Measurements from ENCODE around the gene PSMD6. TPM values are rescaled to one million over a fixed set of nuclear protein-coding genes. Genes with fewer than 3 reads are reported as not detected.

Gene PSMD6
- polyA plus RNA-seq, 4 donors: 51.4 to 65.2 (median 56.0) TPM

DNA sequence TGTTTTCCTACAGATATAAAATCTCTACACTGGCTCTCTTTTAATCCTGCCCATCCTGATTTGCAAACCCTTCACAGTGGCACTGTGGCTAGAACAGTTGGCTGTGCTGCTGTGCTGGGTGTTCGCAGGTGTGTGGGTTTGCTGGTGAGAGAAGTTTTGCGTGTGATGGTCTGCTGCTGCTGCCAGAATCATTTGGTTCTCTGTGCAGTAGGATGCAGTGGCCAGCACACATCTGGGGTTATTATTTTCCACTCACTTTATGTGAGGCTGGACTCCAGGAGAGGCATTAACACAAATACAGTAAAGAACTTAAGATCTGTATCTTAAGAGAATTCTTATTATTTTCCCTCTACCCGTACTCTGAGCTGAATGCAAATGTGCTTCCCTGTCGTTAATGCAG, 16.0 kb upstream of the PSMD6 start:
- Histone ChIP-seq H3K27me3 (ENCODE audit: control insufficient read depth in 3 of 3, insufficient read depth in 3 of 3, low read length in 3 of 3) (peaks cover 0 to 6% (median 2%) of the 10 kb centered on the region in 3 donors), H3K4me1 (ENCODE audit: control insufficient read depth in 3 of 3, insufficient read depth in 2 of 3, low read depth in 1 of 3, low read length in 2 of 3) (no peaks in the 10 kb centered on the region), H3K9me3 (ENCODE audit: control insufficient read depth in 2 of 2, insufficient read depth in 1 of 2, low read depth in 1 of 2, low read length in 1 of 2) (no peaks in the 10 kb centered on the region), H3K27ac (ENCODE audit: low read depth in 1 of 3, low read length in 2 of 3) (no peak overlapping the region), H3K4me3 (ENCODE audit: low read depth in 1 of 3, low read length in 3 of 3) (no peak overlapping the region), H3K36me3 (ENCODE audit: control insufficient read depth in 3 of 3, insufficient read depth in 2 of 3, low read depth in 1 of 3, low read length in 3 of 3) (no peaks in the 10 kb centered on the region)
- no peak for FAIRE-seq
- WGBS, 3 donors: 59 to 79% (median 64%) methylated on average over 4 of the region's 4 CpGs
- no peak for DNase-seq

DNA sequence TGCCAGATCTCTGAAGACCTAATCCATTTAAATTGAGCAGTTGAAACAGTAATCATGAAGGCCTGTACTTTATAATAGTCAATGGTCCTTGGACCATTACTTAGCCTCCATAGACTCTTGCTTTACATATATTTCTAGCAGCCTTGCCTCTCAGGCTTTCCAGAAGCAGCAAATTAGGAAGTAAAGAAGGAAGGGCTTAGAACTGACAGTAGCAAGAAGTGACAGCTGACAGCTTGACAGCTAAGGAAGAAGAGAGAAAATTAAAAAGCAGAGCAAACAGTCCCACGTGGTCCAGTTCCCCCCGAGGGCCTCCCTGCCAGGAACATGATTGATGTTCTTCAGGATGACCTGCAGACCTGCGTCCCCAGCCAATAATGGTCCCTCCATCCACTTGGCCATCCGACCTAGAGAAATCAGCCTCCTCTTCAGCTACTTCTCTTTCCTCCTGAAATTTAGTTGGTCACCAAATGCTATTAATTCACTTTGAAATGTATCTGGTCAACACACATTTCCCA, 15.0 kb upstream of the PSMD6 start:
- no peak for DNase-seq
- H3K9me3 ChIP-seq (ENCODE audit: control insufficient read depth in 2 of 2, insufficient read depth in 1 of 2, low read depth in 1 of 2, low read length in 1 of 2): no peaks in the 10 kb centered on the region
- FAIRE-seq: no peak
- no peaks in the 10 kb centered on the region for H3K36me3 ChIP-seq (ENCODE audit: control insufficient read depth in 3 of 3, insufficient read depth in 2 of 3, low read depth in 1 of 3, low read length in 3 of 3)
- peaks cover 0 to 6% (median 2%) of the 10 kb centered on the region in 3 donors for H3K27me3 ChIP-seq (ENCODE audit: control insufficient read depth in 3 of 3, insufficient read depth in 3 of 3, low read length in 3 of 3)
- no peak overlapping the region for H3K4me3 ChIP-seq (ENCODE audit: low read depth in 1 of 3, low read length in 3 of 3)
- H3K4me1 ChIP-seq (ENCODE audit: control insufficient read depth in 3 of 3, insufficient read depth in 2 of 3, low read depth in 1 of 3, low read length in 2 of 3): no peaks in the 10 kb centered on the region
- 40 to 49% (median 47%) methylated on average over 4 of the region's 4 CpGs for WGBS, 3 donors
- no peak overlapping the region for H3K27ac ChIP-seq (ENCODE audit: low read depth in 1 of 3, low read length in 2 of 3)

DNA sequence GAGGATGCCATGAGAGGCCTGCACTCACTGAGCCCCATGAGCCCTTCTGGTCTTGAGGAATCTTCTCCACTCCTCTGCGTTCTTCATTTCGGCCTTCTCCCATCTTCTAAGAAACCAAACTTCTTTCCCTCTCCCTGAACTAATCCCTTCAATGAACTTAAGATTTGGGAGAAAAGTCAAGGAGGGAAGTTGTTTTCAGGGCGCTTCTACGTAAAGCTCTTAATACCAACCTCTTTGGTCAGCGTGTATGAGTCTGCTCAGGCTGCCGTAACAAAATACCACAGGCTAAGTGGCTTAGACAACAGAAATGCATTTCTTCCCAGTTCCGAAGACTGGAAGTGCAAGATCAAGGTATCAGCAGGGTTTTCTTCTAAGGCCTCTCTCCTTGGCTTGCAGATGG, 13.8 kb upstream of the PSMD6 start:
- Histone ChIP-seq H3K27ac (ENCODE audit: low read depth in 1 of 3, low read length in 2 of 3) (no peak overlapping the region), H3K9me3 (ENCODE audit: control insufficient read depth in 2 of 2, insufficient read depth in 1 of 2, low read depth in 1 of 2, low read length in 1 of 2) (no peaks in the 10 kb centered on the region), H3K4me3 (ENCODE audit: low read depth in 1 of 3, low read length in 3 of 3) (no peak overlapping the region), H3K36me3 (ENCODE audit: control insufficient read depth in 3 of 3, insufficient read depth in 2 of 3, low read depth in 1 of 3, low read length in 3 of 3) (no peaks in the 10 kb centered on the region), H3K27me3 (ENCODE audit: control insufficient read depth in 3 of 3, insufficient read depth in 3 of 3, low read length in 3 of 3) (peaks cover 0 to 6% (median 2%) of the 10 kb centered on the region in 3 donors), H3K4me1 (ENCODE audit: control insufficient read depth in 3 of 3, insufficient read depth in 2 of 3, low read depth in 1 of 3, low read length in 2 of 3) (no peaks in the 10 kb centered on the region)
- 95 to 98% (median 96%) methylated on average over 7 of the region's 7 CpGs for WGBS, 3 donors
- FAIRE-seq (no peak), DNase-seq (no peak)

DNA sequence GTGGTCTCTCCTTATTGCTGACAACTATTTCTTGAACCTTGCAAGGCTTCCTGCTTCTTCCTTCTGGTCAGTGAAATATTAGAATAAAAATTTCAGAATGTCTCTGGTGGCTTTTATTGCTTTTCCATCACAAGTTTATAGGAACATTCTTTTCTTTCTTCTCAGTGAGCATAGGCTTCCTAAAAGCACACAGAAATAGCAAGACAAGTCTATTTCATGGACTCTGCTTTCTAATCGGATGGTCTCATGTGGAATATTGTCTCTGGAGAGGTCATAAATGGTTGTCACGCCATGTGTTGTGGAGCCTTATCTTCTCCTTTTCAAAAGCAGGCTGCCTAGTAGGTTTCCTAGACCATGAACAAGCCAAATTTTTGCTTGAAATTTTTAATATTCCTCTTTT, 9.8 kb upstream of the PSMD6 start:
- DNase-seq (no peak), FAIRE-seq (no peak)
- Histone ChIP-seq H3K4me3 (ENCODE audit: low read depth in 1 of 3, low read length in 3 of 3) (no peak overlapping the region), H3K27me3 (ENCODE audit: control insufficient read depth in 3 of 3, insufficient read depth in 3 of 3, low read length in 3 of 3) (peaks cover 0 to 7% (median 0%) of the 10 kb centered on the region in 3 donors), H3K36me3 (ENCODE audit: control insufficient read depth in 3 of 3, insufficient read depth in 2 of 3, low read depth in 1 of 3, low read length in 3 of 3) (no peaks in the 10 kb centered on the region), H3K9me3 (ENCODE audit: control insufficient read depth in 2 of 2, insufficient read depth in 1 of 2, low read depth in 1 of 2, low read length in 1 of 2) (no peaks in the 10 kb centered on the region), H3K4me1 (ENCODE audit: control insufficient read depth in 3 of 3, insufficient read depth in 2 of 3, low read depth in 1 of 3, low read length in 2 of 3) (no peaks in the 10 kb centered on the region), H3K27ac (ENCODE audit: low read depth in 1 of 3, low read length in 2 of 3) (no peak overlapping the region)
- WGBS, 3 donors: 46 to 78% (median 64%) methylated on average over 2 of the region's 2 CpGs

DNA sequence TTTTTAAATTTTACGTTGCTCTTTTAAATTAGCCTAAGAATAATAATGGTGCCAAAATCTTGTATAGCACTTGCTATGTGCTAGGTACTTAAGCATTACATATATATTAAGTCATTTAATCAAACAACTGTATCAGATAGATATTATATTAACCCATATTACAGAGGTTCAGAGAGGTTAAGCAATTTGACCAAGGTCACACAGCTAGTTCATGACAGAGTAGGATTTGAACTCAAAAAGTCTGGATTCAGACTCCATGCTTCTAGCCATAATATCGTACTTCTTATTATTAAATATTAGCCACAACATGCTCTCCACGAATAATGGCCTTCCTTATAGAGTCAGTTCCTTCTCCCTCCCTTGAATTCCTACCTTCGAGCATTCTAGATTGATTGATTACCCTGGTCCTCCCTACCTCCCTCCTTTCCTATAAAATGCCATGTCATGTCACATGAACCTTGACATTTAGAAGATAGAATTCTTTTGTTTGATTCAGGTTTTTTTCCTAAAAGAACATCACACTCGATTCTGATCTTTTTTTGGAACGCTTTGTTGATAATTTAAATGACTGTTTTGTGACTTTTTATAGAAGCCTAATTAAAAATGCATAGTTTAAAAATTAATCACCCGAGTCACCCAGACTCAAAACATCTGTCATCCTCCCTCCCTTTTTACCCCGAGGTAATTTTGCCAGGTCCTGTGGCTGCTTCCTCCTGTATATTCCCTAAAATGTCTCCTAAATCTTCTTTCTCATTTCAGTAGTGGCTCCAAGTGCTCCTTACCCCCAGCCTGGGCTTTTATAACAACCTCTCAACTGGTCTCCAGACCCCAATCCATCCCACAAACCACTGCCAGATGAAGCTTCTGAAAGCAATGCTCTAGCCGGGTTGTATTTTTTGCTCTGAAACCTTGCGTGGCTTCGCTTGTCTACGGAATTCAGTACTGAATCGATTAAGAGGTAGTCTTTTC, 8.5 kb upstream of the PSMD6 start:
- no peak overlapping the region for H3K4me3 ChIP-seq (ENCODE audit: low read depth in 1 of 3, low read length in 3 of 3)
- H3K4me1 ChIP-seq (ENCODE audit: control insufficient read depth in 3 of 3, insufficient read depth in 2 of 3, low read depth in 1 of 3, low read length in 2 of 3): no peaks in the 10 kb centered on the region
- H3K27me3 ChIP-seq (ENCODE audit: control insufficient read depth in 3 of 3, insufficient read depth in 3 of 3, low read length in 3 of 3): peaks cover 0 to 7% (median 0%) of the 10 kb centered on the region in 3 donors
- DNase-seq: no peak
- H3K9me3 ChIP-seq (ENCODE audit: control insufficient read depth in 2 of 2, insufficient read depth in 1 of 2, low read depth in 1 of 2, low read length in 1 of 2): no peaks in the 10 kb centered on the region
- WGBS, 3 donors: 70 to 76% (median 74%) methylated on average over 13 of the region's 13 CpGs
- FAIRE-seq: no peak
- no peak overlapping the region for H3K27ac ChIP-seq (ENCODE audit: low read depth in 1 of 3, low read length in 2 of 3)
- no peaks in the 10 kb centered on the region for H3K36me3 ChIP-seq (ENCODE audit: control insufficient read depth in 3 of 3, insufficient read depth in 2 of 3, low read depth in 1 of 3, low read length in 3 of 3)

DNA sequence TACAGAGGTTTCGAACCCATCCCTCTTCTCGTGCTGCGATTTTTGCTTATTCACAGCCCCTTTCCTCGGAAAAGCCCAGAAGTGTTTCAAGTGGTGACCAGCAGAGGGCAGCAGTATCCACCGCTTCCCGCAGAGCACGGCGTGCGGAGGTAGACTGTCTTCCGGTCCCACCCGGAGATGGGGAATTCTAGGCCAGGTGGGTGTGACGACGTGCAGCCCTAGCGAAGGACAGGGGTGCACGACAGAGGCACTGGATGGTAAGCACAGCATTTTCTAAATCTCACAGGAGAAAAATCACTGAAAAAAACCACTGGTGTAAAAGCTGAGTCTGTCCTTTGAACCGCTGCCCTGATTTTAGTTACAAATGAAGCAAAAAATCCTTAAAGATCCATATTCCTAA, 7.4 kb upstream of the PSMD6 start:
- FAIRE-seq (no peak), DNase-seq (peak; percentile 60 to 83)
- WGBS, 3 donors: 4 to 5% (median 5%) methylated on average over 16 of the region's 16 CpGs
- Histone ChIP-seq H3K36me3 (ENCODE audit: control insufficient read depth in 3 of 3, insufficient read depth in 2 of 3, low read depth in 1 of 3, low read length in 3 of 3) (no peaks in the 10 kb centered on the region), H3K9me3 (ENCODE audit: control insufficient read depth in 2 of 2, insufficient read depth in 1 of 2, low read depth in 1 of 2, low read length in 1 of 2) (no peaks in the 10 kb centered on the region), H3K27me3 (ENCODE audit: control insufficient read depth in 3 of 3, insufficient read depth in 3 of 3, low read length in 3 of 3) (peaks cover 0 to 7% (median 0%) of the 10 kb centered on the region in 3 donors), H3K27ac (ENCODE audit: low read depth in 1 of 3, low read length in 2 of 3) (no peak overlapping the region), H3K4me1 (ENCODE audit: control insufficient read depth in 3 of 3, insufficient read depth in 2 of 3, low read depth in 1 of 3, low read length in 2 of 3) (no peaks in the 10 kb centered on the region), H3K4me3 (ENCODE audit: low read depth in 1 of 3, low read length in 3 of 3) (no peak overlapping the region)

DNA sequence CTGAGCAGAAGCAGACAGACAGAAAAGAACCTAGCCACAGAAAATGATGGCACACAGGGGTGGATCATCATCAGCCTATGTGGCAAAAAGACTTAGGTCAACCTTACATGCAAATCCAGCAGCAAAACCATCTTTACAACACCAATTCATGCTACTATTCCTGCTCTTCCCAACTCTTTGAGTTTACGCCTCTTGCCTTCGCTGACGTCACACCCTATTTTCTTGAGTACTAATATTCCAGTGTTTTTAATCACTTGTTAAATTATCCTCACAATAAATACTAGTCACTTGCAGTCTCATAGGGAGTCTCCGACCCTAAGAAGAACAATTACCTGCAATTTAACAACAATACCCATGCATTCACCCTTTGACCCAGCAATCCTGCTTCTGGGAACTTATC, 6.0 kb upstream of the PSMD6 start:
- 67 to 85% (median 76%) methylated on average over 4 of the region's 4 CpGs for WGBS, 3 donors
- peaks cover 0 to 7% (median 0%) of the 10 kb centered on the region in 3 donors for H3K27me3 ChIP-seq (ENCODE audit: control insufficient read depth in 3 of 3, insufficient read depth in 3 of 3, low read length in 3 of 3)
- H3K9me3 ChIP-seq (ENCODE audit: control insufficient read depth in 2 of 2, insufficient read depth in 1 of 2, low read depth in 1 of 2, low read length in 1 of 2): no peaks in the 10 kb centered on the region
- no peak for FAIRE-seq
- no peak overlapping the region for H3K4me3 ChIP-seq (ENCODE audit: low read depth in 1 of 3, low read length in 3 of 3)
- no peaks in the 10 kb centered on the region for H3K36me3 ChIP-seq (ENCODE audit: control insufficient read depth in 3 of 3, insufficient read depth in 2 of 3, low read depth in 1 of 3, low read length in 3 of 3)
- DNase-seq: no peak
- no peak overlapping the region for H3K27ac ChIP-seq (ENCODE audit: low read depth in 1 of 3, low read length in 2 of 3)
- no peaks in the 10 kb centered on the region for H3K4me1 ChIP-seq (ENCODE audit: control insufficient read depth in 3 of 3, insufficient read depth in 2 of 3, low read depth in 1 of 3, low read length in 2 of 3)

DNA sequence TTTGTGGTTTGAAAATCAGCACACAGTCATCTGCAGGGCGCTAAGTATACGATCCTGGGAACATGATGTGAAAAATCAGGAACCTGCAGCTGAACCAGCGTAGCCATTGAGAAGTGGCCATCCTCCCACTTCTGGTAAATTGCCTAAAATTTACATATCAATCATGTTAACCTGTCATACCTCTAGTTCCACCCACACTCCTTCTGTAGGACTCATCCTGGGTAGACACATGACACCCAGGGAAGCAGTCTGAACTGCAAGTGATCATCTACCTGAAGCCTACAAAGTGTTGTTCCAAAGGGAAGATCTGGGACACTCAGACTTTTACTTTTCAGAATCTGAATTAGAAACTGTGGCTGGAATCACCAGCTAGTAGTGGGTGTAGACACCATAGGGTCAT, 5.5 kb upstream of the PSMD6 start:
- Histone ChIP-seq H3K27ac (ENCODE audit: low read depth in 1 of 3, low read length in 2 of 3) (no peak overlapping the region), H3K4me3 (ENCODE audit: low read depth in 1 of 3, low read length in 3 of 3) (no peak overlapping the region), H3K9me3 (ENCODE audit: control insufficient read depth in 2 of 2, insufficient read depth in 1 of 2, low read depth in 1 of 2, low read length in 1 of 2) (no peaks in the 10 kb centered on the region), H3K4me1 (ENCODE audit: control insufficient read depth in 3 of 3, insufficient read depth in 2 of 3, low read depth in 1 of 3, low read length in 2 of 3) (no peaks in the 10 kb centered on the region), H3K27me3 (ENCODE audit: control insufficient read depth in 3 of 3, insufficient read depth in 3 of 3, low read length in 3 of 3) (peaks cover 0 to 7% (median 0%) of the 10 kb centered on the region in 3 donors), H3K36me3 (ENCODE audit: control insufficient read depth in 3 of 3, insufficient read depth in 2 of 3, low read depth in 1 of 3, low read length in 3 of 3) (no peaks in the 10 kb centered on the region)
- no peak for FAIRE-seq
- no peak for DNase-seq
- WGBS, 3 donors: 55 to 71% (median 56%) methylated on average over 3 of the region's 3 CpGs
